Sigmoid colon (tissue), 3 donors: ENCODE measurements around the gene DZIP3.

ENCODE experiments used
- POLR2A ChIP-seq, 2 donors: fragments of 450-650 bp; IDR thresholded peaks; one replicate each; pipeline ENCODE4 v1.6.1; 2016; ENCODE audit warnings: antibody characterized with exemption in 2 of 2, mild to moderate bottlenecking in 2 of 2, moderate library complexity in 2 of 2
- TF ChIP-seq, protein P1 (sequence below), 4 experiments: fragments of 450-650 bp in 3 of 4; fragments of 200-600 bp in 1 of 4; IDR thresholded peaks; one replicate each; pipeline ENCODE4 v1.5.1; 2016 to 2019; ENCODE audit warnings: antibody characterized with exemption in 4 of 4, mild to moderate bottlenecking in 3 of 4, moderate library complexity in 2 of 4

GRCh38 chr3:108713816-108714215 is 124.3 kb downstream of the DZIP3 start:
- TF ChIP-seq, protein P1, sequence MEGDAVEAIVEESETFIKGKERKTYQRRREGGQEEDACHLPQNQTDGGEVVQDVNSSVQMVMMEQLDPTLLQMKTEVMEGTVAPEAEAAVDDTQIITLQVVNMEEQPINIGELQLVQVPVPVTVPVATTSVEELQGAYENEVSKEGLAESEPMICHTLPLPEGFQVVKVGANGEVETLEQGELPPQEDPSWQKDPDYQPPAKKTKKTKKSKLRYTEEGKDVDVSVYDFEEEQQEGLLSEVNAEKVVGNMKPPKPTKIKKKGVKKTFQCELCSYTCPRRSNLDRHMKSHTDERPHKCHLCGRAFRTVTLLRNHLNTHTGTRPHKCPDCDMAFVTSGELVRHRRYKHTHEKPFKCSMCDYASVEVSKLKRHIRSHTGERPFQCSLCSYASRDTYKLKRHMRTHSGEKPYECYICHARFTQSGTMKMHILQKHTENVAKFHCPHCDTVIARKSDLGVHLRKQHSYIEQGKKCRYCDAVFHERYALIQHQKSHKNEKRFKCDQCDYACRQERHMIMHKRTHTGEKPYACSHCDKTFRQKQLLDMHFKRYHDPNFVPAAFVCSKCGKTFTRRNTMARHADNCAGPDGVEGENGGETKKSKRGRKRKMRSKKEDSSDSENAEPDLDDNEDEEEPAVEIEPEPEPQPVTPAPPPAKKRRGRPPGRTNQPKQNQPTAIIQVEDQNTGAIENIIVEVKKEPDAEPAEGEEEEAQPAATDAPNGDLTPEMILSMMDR (IDR thresholded peaks at IDR 0.05) = no peak
- TF ChIP-seq POLR2A (IDR thresholded peaks at IDR 0.05) = no peak
